Measurements from ENCODE around the gene KDM3B. TPM values are rescaled to one million over a fixed set of nuclear protein-coding genes. Genes with fewer than 3 reads are reported as not detected.

KDM3B gene
- polyA plus RNA-seq, 2 of the 4 experiments (the other 2 are of a cell fraction), result 38.1 to 52.5 TPM

- TF ChIP-seq FOSL2 (IDR thresholded peaks at IDR 0.05), result no peak
- peak; percentile 7; the same call in 1 of the 2 replicates for TF ChIP-seq FOSL2 (CRISPR knock-in tag; IDR thresholded peaks at IDR 0.05)
- peak; percentile 28; the same call in 1 of the 2 replicates for TF ChIP-seq MAZ (IDR thresholded peaks at IDR 0.05; ENCODE audit: borderline replicate concordance, low read depth, low read length)
- no peak for TF ChIP-seq RCOR1 (IDR thresholded peaks at IDR 0.05; ENCODE audit: low read depth, low read length)
- no peak for TF ChIP-seq HOXB13 (CRISPR knock-in tag; IDR thresholded peaks at IDR 0.05; ENCODE audit: low read depth)
- TF ChIP-seq REST (IDR thresholded peaks at IDR 0.05), result peak; percentile 60
- no peak for TF ChIP-seq RFX5 (IDR thresholded peaks at IDR 0.05)
- TF ChIP-seq ZC3H11A (IDR thresholded peaks at IDR 0.05), result no peak
- peak; percentile 100 for TF ChIP-seq FOSB (CRISPR knock-in tag; IDR thresholded peaks at IDR 0.05)
- peak; percentile 69 for TF ChIP-seq CHD2 (IDR thresholded peaks at IDR 0.05; ENCODE audit: low read length, partially characterized antibody)
- TF ChIP-seq ELK1 (IDR thresholded peaks at IDR 0.05; ENCODE audit: low read depth, low read length), result no peak
- no peak for TF ChIP-seq CTCF (IDR thresholded peaks at IDR 0.05)
- TF ChIP-seq USF2 (IDR thresholded peaks at IDR 0.05), result peak; percentile 50
- TF ChIP-seq RNF2 (IDR thresholded peaks at IDR 0.05; ENCODE audit: borderline replicate concordance, low read depth), result no peak
- TF ChIP-seq TP53 (CRISPR knock-in tag; IDR thresholded peaks at IDR 0.05), result peak; percentile 99
- peak; percentile 63 for TF ChIP-seq FOXS1 (CRISPR knock-in tag; IDR thresholded peaks at IDR 0.05)
- TF ChIP-seq CBX2 (IDR thresholded peaks at IDR 0.05; ENCODE audit: borderline replicate concordance, low read depth), result no peak
- TF ChIP-seq KDM5A (IDR thresholded peaks at IDR 0.05), result no peak
- TF ChIP-seq TFCP2L1 (CRISPR knock-in tag; IDR thresholded peaks at IDR 0.05), result peak; percentile 99
- no peak for TF ChIP-seq CBX8 (IDR thresholded peaks at IDR 0.05)
Measured at GRCh38 chr5:138469540-138470321, 117.2 kb downstream of the KDM3B start (continued).
